ENCODE measurements around the gene BANF2.
A peak's percentile ranks its signal among the peaks of the same experiment; 100 is the strongest.

DNA sequence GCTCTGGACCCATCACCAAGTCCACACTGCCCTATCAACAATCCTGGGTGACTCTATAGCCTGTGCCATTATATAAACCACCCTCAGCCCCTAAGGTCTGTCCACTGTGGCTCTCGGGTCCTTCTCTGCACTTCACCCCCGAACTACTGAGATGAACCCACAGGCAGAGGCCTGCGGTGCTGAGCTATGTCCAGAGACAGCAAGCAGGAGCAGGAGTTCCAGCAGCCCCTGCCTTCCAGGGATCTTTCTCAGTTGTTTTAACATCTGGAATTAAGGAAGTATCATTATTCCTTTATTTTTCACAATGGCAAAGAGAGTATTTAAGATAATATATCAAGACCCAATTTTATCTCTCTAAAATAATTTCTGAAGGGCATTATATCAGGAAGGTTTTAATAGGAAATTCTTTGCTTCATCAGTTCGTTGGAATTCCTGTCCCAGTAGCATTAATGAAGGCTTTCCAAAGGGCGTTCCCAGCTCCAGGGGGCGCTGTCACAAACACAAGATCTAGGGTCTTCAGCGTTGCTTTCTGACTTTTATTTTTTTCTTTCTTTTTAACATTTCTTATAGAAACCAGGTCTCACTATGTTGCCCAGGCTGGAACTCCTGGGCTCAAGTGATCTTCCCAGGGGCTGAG is 45.0 kb upstream of the BANF2 start:
- TF ChIP-seq, protein P1, sequence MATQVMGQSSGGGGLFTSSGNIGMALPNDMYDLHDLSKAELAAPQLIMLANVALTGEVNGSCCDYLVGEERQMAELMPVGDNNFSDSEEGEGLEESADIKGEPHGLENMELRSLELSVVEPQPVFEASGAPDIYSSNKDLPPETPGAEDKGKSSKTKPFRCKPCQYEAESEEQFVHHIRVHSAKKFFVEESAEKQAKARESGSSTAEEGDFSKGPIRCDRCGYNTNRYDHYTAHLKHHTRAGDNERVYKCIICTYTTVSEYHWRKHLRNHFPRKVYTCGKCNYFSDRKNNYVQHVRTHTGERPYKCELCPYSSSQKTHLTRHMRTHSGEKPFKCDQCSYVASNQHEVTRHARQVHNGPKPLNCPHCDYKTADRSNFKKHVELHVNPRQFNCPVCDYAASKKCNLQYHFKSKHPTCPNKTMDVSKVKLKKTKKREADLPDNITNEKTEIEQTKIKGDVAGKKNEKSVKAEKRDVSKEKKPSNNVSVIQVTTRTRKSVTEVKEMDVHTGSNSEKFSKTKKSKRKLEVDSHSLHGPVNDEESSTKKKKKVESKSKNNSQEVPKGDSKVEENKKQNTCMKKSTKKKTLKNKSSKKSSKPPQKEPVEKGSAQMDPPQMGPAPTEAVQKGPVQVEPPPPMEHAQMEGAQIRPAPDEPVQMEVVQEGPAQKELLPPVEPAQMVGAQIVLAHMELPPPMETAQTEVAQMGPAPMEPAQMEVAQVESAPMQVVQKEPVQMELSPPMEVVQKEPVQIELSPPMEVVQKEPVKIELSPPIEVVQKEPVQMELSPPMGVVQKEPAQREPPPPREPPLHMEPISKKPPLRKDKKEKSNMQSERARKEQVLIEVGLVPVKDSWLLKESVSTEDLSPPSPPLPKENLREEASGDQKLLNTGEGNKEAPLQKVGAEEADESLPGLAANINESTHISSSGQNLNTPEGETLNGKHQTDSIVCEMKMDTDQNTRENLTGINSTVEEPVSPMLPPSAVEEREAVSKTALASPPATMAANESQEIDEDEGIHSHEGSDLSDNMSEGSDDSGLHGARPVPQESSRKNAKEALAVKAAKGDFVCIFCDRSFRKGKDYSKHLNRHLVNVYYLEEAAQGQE (IDR thresholded peaks at IDR 0.05) = no peak
- TF ChIP-seq, protein P2, sequence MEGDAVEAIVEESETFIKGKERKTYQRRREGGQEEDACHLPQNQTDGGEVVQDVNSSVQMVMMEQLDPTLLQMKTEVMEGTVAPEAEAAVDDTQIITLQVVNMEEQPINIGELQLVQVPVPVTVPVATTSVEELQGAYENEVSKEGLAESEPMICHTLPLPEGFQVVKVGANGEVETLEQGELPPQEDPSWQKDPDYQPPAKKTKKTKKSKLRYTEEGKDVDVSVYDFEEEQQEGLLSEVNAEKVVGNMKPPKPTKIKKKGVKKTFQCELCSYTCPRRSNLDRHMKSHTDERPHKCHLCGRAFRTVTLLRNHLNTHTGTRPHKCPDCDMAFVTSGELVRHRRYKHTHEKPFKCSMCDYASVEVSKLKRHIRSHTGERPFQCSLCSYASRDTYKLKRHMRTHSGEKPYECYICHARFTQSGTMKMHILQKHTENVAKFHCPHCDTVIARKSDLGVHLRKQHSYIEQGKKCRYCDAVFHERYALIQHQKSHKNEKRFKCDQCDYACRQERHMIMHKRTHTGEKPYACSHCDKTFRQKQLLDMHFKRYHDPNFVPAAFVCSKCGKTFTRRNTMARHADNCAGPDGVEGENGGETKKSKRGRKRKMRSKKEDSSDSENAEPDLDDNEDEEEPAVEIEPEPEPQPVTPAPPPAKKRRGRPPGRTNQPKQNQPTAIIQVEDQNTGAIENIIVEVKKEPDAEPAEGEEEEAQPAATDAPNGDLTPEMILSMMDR (IDR thresholded peaks at IDR 0.05; ENCODE audit: low read depth, low read length, missing input control) = peak; percentile 39
- TF ChIP-seq, protein P3, sequence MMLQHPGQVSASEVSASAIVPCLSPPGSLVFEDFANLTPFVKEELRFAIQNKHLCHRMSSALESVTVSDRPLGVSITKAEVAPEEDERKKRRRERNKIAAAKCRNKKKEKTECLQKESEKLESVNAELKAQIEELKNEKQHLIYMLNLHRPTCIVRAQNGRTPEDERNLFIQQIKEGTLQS (IDR thresholded peaks at IDR 0.05) = no peak
- TF ChIP-seq RAD21 (IDR thresholded peaks at IDR 0.05) (peak; percentile 40 to 62), GABPA (IDR thresholded peaks at IDR 0.05 in 1 of 2, conservative IDR thresholded peaks at IDR 0.05 in 1 of 2) (no peak), TAF1 (conservative IDR thresholded peaks at IDR 0.05) (no peak), JUND (IDR thresholded peaks at IDR 0.05) (no peak), EGR1 (IDR thresholded peaks at IDR 0.05; ENCODE audit: low read depth in 2 of 2) (no peak), RXRA (IDR thresholded peaks at IDR 0.05) (no peak), YY1 (IDR thresholded peaks at IDR 0.05) (no peak), SP1 (IDR thresholded peaks at IDR 0.05) (no peak)
- TF ChIP-seq, protein P4, sequence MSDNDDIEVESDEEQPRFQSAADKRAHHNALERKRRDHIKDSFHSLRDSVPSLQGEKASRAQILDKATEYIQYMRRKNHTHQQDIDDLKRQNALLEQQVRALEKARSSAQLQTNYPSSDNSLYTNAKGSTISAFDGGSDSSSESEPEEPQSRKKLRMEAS (IDR thresholded peaks at IDR 0.05) = no peak
- TF ChIP-seq, protein P5, sequence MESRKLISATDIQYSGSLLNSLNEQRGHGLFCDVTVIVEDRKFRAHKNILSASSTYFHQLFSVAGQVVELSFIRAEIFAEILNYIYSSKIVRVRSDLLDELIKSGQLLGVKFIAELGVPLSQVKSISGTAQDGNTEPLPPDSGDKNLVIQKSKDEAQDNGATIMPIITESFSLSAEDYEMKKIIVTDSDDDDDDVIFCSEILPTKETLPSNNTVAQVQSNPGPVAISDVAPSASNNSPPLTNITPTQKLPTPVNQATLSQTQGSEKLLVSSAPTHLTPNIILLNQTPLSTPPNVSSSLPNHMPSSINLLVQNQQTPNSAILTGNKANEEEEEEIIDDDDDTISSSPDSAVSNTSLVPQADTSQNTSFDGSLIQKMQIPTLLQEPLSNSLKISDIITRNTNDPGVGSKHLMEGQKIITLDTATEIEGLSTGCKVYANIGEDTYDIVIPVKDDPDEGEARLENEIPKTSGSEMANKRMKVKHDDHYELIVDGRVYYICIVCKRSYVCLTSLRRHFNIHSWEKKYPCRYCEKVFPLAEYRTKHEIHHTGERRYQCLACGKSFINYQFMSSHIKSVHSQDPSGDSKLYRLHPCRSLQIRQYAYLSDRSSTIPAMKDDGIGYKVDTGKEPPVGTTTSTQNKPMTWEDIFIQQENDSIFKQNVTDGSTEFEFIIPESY (IDR thresholded peaks at IDR 0.05) = no peak

All from liver (tissue), 3 donors.